A673 (cell line): Measurements from ENCODE around the gene DISP3. TPM values are rescaled to one million over a fixed set of nuclear protein-coding genes. Genes with fewer than 3 reads are reported as not detected.

Source experiments
- BruUV-seq: library from RNA; stranded (reverse); fragments of 400-500 nt; replicated peaks from 2 replicates; lab custom pipeline; 2021; lab: Mats Ljungman, UMichigan
- CTCF ChIA-PET: fragments of 300-600 bp; sonication (Branson Sonifier 250); formaldehyde crosslinking; loops from one replicate; lab custom pipeline; 2022; ENCODE audit warnings: antibody characterized with exemption; lab: Charles Lee
- POLR2A ChIA-PET: fragments of 300-600 bp; sonication (Branson Sonifier 250); formaldehyde crosslinking; loops from one replicate; lab custom pipeline; 2022; ENCODE audit warnings: antibody characterized with exemption; ENCODE audit not compliant: low non-redundant PET; lab: Charles Lee
- DNase-seq: peaks from one replicate; pipeline ENCODE4 v3.0.0-alpha.2; 2015; ENCODE audit warnings: low spot score
- H3K27ac ChIP-seq: fragments of 200-600 bp; sonication (generic); 2 replicates; pipeline ENCODE4 v1.5.1; 2016; ENCODE audit warnings: mixed run types, low read depth, mild to moderate bottlenecking, mixed read lengths, antibody characterized with exemption, low read length; ENCODE audit not compliant: poor library complexity, severe bottlenecking
- H3K27me3 ChIP-seq: fragments of 200-600 bp; sonication (generic); replicated peaks from 2 replicates; pipeline ENCODE4 v1.6.1; 2017; ENCODE audit warnings: mixed run types, low read depth, mild to moderate bottlenecking, mixed read lengths, antibody characterized with exemption, low read length; ENCODE audit not compliant: insufficient read depth, poor library complexity
- H3K36me3 ChIP-seq: fragments of 200-600 bp; sonication (generic); 2 replicates; pipeline ENCODE4 v1.6.1; 2016; ENCODE audit warnings: mixed run types, mild to moderate bottlenecking, mixed read lengths, antibody characterized with exemption, low read length; ENCODE audit not compliant: insufficient read depth, poor library complexity, severe bottlenecking
- H3K4me1 ChIP-seq: fragments of 200-600 bp; sonication (generic); 2 replicates; pipeline ENCODE4 v1.6.1; 2017; ENCODE audit warnings: mixed run types, mild to moderate bottlenecking, mixed read lengths, antibody characterized with exemption, low read length; ENCODE audit not compliant: insufficient read depth, poor library complexity, severe bottlenecking
- H3K4me3 ChIP-seq: fragments of 200-600 bp; sonication (generic); 2 replicates; pipeline ENCODE4 v1.5.1; 2016; ENCODE audit warnings: low read depth, mixed run types, mild to moderate bottlenecking, mixed read lengths, low read length; ENCODE audit not compliant: poor library complexity, severe bottlenecking
- H3K9me3 ChIP-seq: fragments of 200-600 bp; sonication (generic); 2 replicates; pipeline ENCODE4 v1.6.1; 2016; ENCODE audit warnings: mixed run types, low read depth, mild to moderate bottlenecking, mixed read lengths, antibody characterized with exemption, low read length; ENCODE audit not compliant: poor library complexity, severe bottlenecking
- EZH2 ChIP-seq: fragments of 200-600 bp; sonication (generic); IDR thresholded peaks from 2 replicates; pipeline ENCODE4 v1.6.1; 2017; ENCODE audit warnings: borderline replicate concordance, low read depth, mild to moderate bottlenecking, mixed read lengths, antibody characterized with exemption, low read length; ENCODE audit not compliant: poor library complexity, severe bottlenecking
- intact Hi-C: fragments of 100-400 bp; cut with micrococcal nuclease; formaldehyde crosslinking; loops from one replicate; pipeline ENCODE4 v1.10.0; 2022; ENCODE audit not compliant: unreplicated experiment
- total RNA-seq: library from RNA; stranded (reverse); gene quantifications from 2 replicates; pipeline ENCODE4 v1.2.3, GENCODE V29; 2021
- TF ChIP-seq, protein P1 (sequence below): fragments of 300-800, 200-600 bp; sonication (generic); conservative IDR thresholded peaks from 2 replicates; pipeline ENCODE4 v1.5.1; 2017; ENCODE audit warnings: low read depth, mild to moderate bottlenecking, antibody characterized with exemption, low read length, moderate library complexity, mixed read lengths

DISP3 gene
- total RNA-seq, 1 experiment from 2014 or later, result 0.49 TPM

GRCh38 chr1:11500881-11501280 is 21.9 kb downstream of the DISP3 start:
- no peak for DNase-seq
- peaks cover 32% of the 10 kb centered on the region for H3K27me3 ChIP-seq
- CTCF ChIA-PET, result no interaction called here
- no peaks in the 10 kb centered on the region for H3K36me3 ChIP-seq
- no TSS peak for BruUV-seq
- intact Hi-C loops, result no loop called here
- TF ChIP-seq, protein P1, sequence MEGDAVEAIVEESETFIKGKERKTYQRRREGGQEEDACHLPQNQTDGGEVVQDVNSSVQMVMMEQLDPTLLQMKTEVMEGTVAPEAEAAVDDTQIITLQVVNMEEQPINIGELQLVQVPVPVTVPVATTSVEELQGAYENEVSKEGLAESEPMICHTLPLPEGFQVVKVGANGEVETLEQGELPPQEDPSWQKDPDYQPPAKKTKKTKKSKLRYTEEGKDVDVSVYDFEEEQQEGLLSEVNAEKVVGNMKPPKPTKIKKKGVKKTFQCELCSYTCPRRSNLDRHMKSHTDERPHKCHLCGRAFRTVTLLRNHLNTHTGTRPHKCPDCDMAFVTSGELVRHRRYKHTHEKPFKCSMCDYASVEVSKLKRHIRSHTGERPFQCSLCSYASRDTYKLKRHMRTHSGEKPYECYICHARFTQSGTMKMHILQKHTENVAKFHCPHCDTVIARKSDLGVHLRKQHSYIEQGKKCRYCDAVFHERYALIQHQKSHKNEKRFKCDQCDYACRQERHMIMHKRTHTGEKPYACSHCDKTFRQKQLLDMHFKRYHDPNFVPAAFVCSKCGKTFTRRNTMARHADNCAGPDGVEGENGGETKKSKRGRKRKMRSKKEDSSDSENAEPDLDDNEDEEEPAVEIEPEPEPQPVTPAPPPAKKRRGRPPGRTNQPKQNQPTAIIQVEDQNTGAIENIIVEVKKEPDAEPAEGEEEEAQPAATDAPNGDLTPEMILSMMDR, result no peak
- H3K4me1 ChIP-seq, result no peaks in the 10 kb centered on the region
- no peak overlapping the region for H3K27ac ChIP-seq
- H3K4me3 ChIP-seq, result no peak overlapping the region
- POLR2A ChIA-PET, result no interaction called here
- peaks cover 7% of the 10 kb centered on the region for H3K9me3 ChIP-seq

DNA sequence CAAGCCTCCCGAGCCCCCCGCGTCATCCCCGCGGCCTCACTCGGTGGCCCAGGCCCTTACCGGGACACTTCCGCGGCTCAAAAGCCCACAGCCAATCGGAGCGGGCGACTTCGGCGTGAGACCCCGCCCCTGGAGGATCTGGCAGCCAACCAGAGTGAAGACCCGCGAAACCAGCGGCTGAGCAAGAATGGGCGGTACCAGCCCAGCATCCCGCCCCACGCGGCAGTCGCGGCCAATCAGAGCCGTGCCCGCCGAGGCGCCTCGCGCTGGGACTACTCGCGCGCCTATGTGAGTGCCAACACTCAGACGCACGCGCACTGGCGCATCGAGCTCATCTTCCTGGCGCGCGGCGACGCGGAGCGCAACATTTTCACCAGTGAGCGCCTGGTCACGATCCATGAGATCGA is 22.5 kb downstream of the DISP3 start:
- Histone ChIP-seq H3K36me3 (no peaks in the 10 kb centered on the region), H3K4me3 (no peak overlapping the region), H3K9me3 (peaks cover 13% of the 10 kb centered on the region), H3K27ac (no peak overlapping the region), H3K4me1 (no peaks in the 10 kb centered on the region), H3K27me3 (peaks cover 31% of the 10 kb centered on the region)
- POLR2A ChIA-PET, result no interaction called here
- no TSS peak for BruUV-seq
- intact Hi-C loops, result no loop called here
- CTCF ChIA-PET, result no interaction called here
- DNase-seq, result no peak
- TF ChIP-seq, protein P1, result no peak
- TF ChIP-seq EZH2, result no peak

GRCh38 chr1:11501906-11502485 is 23.0 kb downstream of the DISP3 start:
- intact Hi-C loops, result no loop called here
- ChIA-PET POLR2A (no interaction called here), CTCF (interaction anchor here (0.6 kb wide), 1 partner anchor 1781 kb away, joined by 3 read pairs; no protein-coding TSS in a partner anchor)
- no TSS peak for BruUV-seq
- H3K36me3 ChIP-seq, result no peaks in the 10 kb centered on the region
- no peaks in the 10 kb centered on the region for H3K4me1 ChIP-seq
- no peak overlapping the region for H3K27ac ChIP-seq
- TF ChIP-seq EZH2, result no peak
- TF ChIP-seq, protein P1, result no peak
- H3K27me3 ChIP-seq, result peaks cover 31% of the 10 kb centered on the region
- no peak for DNase-seq
- peaks cover 15% of the 10 kb centered on the region for H3K9me3 ChIP-seq
- H3K4me3 ChIP-seq, result no peak overlapping the region
